HG03039 (cell line): ENCODE measurements around the gene NCK2.

Source experiments
- ATAC-seq: cut with Tn5 transposase; IDR thresholded peaks from one replicate; pipeline ENCODE4 v1.9.1; 2021; ENCODE audit warnings: mild to moderate bottlenecking, moderate library complexity; ENCODE audit not compliant: unreplicated experiment

The NCK2 gene

DNA sequence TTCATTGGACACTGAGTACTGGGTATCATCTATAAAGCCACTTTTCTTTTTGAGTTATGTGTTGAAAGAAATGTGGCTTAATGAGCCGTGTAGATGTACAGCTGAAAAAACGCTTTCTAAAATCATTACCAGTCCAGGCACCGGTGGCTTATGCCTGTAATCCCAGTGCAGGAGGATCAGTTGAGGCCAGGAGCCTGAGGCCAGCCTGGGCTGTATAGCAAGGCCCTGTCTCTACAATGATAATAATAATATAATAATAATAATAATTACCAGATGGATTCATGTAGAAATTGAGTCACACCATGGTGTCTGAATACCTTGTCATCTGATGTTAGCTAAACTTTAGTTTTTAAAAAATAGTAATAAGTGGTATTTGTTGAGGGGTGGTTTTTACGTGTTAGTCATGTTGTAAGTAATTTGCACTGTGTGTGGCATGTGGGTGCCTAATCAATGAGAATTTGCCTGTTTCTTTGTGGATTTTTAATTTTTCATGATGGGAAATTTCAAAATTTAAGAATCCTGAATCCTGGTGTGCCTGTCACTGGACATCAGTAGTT, 30.1 kb downstream of the NCK2 start:
- ATAC-seq: no peak

DNA sequence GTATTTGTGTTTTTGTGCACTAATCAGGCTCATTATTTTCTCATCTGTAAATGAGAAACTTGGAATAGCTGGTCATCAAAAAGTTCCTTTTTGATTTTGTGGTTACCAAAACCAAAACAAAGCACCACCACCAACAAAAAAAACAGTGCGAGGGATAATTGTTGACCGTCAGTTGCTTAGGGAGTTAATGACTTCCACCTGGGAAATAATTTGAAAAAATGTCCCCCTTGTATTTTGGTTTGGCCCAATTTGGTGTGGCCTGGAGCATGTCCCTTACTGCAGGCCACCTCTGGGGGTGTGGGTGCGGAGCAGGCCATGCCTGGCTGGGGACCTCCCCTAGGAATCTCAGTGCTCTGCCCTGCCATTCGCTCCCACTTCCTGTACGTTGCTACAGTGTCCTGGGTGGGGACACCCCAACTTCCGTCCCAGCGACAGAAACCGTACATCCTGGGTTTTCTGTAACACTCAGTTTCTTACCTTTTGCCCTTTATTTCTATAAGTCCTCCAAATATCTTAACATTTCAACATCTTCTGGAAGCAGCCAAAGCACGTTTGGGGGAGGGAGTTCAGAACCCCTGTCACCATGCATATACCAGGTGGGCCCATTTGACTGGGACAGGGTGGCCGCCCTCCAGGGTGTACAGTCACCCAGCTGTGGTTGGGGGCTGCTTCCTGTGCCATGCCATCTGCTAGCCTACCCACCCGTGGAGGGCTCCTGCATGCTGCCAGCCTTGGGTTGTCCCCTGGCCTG, 31.3 kb downstream of the NCK2 start:
- ATAC-seq: peak; percentile 57

DNA sequence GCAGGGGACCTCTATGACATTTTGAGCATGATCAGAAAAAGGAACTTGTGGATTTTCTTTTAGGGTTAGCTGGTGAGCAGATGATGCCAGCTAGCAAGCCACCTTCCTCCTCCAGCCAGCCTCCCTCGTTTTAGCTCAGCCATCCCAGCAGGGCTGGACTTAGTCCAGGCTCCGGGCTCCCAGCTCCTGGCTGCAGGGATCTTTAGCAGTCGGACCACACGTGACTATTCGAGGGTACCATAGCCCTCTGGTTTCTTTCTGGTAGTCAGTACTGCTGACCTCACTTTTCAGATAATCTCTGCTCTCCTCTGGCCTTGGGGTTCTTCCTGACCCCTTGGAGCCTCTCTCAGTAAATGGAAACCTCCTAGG, 31.8 kb downstream of the NCK2 start:
- no peak for ATAC-seq

DNA sequence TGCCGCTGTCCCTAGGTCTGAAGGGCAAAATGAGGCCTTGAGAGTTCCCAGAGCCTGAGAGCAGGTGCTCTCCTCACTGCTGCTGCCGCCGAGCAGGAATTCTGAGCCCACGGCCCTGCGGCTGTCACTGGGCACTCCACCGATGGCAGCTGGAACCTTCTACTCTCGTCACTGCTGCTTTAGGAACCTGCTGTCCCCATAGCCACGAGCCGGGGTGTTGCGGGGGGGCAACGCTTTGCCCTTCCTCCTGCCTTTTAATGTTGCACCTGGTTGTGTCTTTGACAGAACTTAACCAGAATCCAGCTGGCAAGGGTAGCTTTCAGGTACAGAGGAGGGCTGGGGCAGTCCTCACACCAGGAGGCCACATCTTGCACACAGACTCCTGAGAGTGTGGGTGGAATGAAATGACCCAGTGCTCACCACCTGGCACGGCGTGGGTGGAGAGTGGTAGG, 32.3 kb downstream of the NCK2 start:
- no peak for ATAC-seq

DNA sequence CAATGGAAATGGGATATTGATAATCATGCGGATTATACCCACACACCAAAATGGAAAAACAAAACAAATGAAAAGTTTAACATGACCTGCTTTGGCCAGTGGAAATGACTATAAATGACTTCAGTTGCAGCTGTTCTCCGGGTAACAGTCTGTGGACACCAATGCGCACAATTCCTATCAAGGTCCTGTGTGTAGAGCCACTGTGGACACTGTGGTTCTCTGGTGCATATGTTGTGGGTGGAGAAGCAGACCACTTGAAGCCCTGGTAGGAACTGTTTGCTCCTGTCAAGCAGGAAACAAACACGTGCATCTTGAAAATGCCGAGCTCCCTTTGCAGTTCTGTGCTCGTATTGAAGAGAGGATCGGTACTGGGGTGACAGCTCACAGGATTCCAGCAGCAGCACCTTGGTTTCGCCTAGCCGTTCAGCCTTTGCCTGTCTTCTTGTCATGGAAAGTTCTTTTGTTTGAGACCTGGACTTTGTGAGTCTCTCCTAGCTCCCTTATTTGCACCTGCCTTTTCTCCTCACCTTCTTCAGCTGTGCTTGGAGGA, 32.9 kb downstream of the NCK2 start:
- no peak for ATAC-seq

DNA sequence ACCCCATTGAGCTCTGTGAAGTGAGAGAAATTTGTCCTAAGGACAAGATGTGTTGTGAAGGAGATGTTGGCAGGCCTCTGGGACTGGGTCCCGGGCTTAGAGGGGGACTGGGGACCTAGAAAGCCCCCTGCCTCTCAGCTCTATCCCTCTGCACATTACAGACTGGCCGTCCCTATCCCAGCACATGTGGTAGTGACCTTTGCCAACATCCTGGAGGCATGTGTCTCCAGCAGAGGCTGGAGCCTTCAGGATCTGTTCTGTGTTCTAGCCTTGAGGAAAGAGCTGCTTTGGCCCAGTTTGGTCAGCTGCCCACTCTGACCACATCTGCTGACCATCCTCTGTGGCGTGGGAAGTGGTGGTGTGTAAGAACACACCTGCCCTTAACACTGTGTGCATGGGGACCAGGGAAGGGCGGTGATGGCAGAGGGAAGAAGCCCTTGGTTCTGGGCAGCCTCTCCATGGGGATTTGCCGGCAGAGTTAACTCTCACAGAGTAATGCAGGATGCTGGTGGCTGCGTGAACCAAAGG, 33.4 kb downstream of the NCK2 start:
- no peak for ATAC-seq

DNA sequence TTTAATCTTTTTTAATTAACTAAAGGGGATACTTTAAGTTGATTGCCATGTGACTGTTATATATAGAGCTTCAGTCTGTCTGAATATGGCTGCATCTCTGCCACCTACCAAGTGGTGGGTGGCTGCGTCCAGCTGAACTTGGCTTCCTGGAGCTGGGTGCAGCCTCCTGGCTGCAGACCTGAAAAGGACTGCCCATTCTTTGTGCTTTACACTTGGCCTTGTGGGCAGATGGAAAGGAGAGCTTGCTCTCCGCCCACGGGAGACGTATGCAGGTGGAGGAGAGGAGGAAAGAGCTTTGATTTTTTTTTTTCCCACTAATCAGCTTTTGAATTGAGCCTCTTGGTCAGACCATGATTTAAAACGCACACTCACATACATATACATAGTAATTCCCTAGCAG, 34.7 kb downstream of the NCK2 start:
- no peak for ATAC-seq

DNA sequence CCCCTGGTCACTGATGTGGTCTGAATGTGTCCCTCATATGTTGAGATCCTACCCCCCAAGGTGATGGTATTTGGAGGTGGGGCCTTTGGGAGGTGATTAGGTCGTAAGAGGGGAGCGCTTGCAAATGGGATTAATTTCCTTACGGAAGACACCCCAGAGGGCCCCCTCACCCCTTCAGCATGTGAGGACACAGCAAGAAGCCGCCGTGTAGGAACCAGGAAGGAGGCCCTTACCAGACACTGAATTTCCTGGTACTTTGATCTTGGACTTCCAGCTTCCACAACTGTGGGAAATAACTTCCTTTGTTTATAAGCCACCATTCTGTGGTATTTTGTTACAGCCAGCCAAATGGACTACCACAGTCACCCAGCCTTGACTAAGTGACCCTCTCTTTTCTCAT, 35.9 kb downstream of the NCK2 start:
- no peak for ATAC-seq

DNA sequence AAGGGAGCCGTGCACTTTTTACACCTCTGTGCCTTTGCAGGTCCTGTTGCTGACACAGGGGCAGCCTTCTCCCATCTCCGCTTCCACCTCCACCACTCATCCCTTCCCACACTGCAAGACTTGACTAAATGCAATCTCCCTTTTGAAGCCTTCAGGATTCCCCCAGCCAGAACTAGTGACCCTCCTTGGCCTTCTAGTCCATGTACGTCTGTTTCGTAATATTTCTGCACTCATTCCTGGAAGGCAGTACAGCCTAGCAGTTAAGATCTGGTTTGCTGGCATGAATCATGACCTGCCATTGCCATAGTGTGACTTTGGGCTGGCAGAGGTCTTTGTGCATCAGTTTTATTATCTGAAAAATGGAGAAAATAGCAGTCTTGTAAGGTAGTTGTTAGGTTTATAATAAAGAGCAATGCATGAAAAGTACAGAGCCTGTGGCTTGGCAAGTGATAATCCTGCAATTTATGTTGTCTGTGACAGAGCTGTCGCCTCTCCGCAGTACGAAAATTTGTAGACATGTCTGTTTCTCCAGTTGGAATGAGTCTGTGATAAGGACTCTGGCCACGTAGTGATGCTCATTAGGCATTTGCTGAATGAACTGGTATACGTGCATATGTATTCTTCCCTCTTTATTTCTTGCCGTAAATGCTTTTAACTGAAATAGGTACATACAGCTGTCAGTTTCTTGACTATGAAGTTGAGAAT, 36.7 kb downstream of the NCK2 start:
- ATAC-seq: no peak

DNA sequence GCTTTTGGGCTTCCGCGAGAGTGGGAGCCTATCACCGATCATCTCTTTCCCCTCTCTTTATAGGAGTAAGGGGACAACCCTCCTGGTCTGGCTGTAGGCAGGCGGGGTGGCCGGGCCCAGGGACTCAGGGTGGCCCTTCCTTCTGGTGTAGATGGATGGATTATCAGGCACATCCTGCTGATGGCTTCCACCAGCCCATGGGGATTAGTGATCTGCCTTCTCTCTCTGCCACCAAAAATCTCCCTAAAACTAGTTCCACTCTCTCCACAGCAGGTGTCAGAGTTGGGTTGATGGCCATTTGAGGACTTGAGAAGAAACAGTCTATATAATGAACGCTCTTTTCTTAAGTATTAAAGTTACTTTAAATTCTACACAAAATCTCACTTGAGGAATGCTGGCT, 37.4 kb downstream of the NCK2 start:
- ATAC-seq: no peak

DNA sequence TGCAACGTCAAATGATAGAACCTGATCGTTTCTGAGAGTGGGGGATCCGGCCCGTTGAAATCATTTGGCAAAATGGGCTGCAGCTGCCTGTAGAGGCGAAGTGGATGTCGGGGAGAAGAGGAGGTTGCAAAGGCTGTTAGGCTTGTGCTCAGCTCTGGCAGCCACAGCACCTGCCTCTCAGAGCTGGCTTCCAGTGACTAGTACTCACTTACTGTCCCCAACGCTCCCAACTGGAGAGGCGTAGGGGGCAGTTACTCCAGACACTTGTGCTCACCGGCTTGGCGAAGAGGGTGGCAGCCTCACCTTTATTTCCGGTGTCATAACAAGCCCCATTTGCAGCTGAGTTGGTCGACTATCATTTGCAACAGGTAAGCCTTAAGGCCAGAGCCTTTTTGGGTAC, 37.9 kb downstream of the NCK2 start:
- ATAC-seq: no peak

DNA sequence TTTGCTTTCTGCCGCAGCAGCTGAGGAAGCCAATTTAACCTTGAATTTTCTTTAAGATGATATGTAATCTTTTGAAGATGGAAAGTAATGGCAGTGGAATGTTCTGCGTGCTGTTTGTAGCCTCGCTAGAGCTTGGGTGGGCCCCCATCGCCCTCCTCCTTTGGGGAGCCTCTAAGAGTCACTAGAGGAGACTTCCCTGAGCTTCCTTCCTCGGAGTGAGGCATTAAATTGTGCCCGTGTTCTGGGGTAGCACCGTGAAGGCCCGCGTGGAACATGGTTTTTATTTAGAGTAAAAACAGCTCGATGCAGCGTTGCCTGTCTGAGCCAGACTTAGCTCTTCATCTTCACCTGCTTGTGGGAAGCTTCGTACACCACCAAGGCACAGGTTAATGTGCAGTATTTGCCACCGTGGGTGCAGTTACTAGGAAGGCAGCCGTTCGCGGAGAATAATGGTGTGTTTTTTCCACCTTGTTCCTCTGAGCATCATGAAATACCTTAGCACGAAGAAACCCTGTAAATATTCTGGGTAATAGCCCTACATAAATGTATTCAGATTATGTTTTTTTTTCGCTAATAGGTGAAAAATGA, 38.5 kb downstream of the NCK2 start:
- ATAC-seq: no peak

DNA sequence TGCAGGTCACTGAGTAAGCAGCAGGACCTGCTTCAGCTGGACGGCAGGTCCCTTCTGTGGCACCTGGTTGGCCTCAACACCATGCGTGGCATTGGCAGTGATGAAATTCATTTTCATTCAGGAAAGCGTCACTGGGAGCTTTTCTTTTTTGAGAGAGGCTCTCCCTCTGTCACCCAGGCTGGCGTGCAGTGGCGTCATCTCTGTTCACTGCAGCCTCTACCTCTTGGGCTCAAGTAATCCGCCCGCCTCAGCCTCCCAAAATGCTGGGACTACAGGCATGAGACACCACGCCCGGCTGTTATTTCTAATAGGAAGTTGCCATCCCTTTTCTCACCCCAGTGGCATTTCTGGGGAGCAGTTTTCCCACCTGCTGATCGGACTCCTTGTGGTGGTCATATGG, 39.3 kb downstream of the NCK2 start:
- no peak for ATAC-seq

DNA sequence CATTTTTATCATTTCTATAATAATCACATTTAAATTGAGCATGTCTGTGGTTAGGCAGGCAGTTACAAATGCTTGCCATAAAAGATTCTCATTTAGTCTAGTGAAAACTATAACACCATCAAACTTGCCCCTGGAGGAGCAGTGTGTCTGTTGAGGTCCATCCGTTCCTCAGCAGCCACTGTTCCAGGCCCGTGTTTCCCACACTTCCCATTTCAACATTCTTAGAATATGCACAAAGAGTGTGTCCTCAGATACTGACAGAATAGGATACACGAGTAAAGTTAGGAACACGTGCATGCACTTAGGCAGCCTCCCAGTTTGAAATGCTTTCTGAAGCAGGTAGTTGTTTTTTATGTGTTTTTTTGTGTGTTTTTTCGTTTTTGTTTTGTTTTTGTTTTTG, 39.9 kb downstream of the NCK2 start:
- no peak for ATAC-seq

DNA sequence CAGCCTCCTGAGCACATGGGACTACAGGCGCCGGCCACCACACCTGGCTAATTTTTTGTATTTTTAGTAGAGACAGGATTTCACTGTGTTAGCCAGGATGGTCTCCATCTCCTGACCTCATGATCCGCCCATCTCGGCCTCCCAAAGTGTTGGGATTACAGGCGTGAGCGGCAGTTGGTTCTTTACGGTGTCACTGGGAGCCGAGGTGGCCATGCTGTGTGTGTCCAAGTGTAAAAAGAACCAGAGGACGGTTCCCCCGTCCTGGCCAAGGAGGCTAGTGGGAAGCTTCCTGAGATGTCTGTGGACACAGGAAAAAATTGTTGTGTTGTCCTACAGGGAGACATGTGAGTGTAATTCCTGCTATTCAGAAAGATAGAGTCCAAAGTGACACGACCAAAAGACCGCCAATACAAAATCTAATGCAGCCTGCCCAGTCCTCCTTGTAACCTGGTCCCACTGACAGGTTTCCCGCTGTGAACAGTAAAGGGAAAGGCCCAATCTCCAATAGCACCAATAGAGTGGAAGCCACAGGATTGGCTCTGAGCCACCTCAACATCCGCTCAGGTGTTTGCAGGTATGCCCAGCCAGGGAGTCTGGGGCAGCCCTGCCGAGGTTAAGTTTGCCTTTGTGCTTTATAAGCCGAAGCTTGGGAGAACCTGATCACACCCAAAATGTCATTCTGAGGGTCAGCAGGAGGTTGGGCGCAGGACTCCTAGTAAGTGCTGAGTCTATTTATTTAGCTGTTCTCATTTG, 40.6 kb downstream of the NCK2 start:
- ATAC-seq: no peak

DNA sequence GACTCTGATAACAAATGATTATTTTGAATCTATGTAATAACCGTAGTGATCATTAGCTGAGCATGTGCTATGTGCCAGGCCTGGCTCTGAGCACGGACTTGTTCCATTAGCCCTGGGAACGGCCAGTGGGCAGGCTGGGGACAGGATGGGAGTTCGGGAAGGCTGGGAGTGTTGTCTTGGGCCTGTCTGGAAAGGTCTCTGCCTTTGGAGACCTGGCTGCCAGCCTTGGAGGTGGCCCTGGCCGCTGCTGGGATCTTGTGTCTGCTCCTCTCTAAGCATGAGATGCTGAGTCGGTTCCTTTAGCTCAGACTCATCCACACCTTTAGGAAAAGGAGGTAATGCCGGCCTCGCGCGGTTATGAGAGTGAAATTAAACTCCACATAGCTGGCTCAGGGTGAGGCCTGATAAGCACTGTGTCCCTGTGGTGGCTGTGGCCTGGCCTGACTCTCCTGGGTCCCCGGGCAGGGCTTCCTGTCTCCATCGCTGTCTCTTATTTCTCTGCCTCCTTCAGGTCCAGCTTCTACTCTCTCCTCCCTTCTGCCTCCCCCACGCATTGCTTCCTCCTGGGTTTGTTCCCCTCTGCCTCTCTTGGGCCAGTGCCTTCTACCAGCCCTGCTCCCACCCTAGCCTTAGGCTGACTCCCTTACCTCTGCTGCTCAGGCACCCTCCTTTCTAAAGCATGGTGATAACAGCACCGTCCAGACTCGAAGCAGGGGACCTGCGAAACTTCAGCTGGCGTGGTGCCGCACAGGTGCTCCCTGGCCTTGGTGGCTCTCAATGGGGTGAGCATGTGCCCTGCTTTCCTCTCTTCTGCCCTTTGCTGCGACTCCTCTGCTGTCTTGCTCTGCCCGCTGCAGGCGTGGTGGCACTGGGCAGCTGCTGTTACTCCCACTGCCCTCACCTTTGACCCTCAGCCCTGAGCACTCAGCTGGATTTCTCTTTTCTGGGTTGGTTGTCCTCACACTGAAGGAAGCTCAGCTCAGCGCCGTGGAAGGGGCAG, 41.8 kb downstream of the NCK2 start:
- no peak for ATAC-seq

DNA sequence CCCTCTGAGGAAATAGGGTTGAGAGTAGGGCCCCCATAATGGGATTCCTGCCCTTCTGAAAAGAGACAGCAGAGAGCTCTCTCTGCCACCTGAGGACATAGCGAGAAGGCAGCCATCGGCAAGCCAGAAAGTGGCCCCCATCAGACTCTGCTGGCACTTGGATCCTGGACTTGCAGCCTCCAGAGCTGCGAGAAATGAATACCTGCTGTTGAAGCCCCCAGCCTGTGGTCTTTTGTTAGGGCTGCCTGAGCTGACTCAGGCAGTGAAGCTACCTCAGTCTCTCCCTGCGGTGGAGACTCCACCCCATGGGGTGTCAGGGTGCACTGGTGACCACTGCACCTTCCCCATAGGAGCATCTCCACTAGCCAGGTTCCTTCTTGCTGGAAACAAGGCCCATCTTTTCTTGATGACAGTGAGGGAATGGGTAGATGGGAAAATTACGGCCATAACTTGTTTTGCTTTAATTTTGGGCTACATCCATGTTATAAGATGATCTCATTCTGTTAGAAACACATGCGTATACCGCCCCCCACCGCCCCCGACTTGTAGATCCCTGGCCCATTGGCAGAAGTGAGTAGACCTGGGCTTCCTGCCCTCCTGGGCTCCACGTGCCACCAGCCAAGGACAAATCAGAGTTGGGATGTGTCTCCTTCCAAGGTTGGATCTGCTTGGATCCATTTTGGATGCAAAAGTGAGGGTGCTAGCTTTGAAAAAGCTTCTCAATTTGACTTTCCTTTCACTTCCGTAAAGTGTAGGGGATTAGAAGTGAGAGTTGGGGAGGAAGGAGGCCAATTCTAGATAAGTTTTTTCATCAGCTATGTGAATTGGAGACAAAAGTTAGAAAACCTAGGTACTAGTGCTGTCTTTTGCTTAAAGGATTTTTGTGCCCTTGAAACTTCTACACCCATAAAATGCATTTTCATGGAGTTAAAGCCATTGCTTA, 42.9 kb downstream of the NCK2 start:
- no peak for ATAC-seq

DNA sequence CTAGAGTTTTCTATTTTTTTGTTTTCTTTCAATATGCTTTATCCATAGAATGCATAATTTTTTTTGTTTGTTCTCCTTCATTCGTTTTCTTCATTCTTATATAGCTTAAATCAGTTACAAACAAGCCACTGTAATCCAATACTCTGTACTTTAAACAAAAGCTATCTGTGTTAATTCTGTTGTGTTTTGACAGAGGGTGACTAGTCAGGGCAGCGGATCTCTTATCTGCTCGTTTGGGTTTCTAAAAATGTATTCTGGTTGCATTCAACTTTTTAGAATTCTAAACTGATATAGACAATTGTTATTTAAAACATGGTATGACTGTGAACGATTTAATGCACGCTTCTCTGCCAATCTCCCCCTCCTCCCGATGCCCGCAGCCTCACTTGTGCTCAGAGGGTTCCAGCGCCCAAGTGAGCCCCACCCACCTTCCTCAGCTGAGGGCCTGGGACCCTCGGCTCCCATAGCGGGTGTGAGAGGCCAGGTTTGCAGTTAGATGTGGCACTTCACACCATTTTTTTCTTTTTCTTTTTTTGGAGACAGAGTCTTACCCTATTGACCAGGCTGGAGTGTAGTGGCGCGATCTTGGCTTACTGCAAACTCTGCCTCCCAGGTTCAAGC, 44.1 kb downstream of the NCK2 start:
- ATAC-seq: no peak
